GM21723 (cell line): ENCODE results near the gene TPD52L1.
"Not testable (repeated sequence)": the region's sequence is repeated elsewhere in the genome, so short reads cannot be mapped to it uniquely, and the experiment has no call there.

Experiments
- ATAC-seq: cut with Tn5 transposase; IDR thresholded peaks from one replicate; pipeline ENCODE4 v1.9.1; 2021; ENCODE audit warnings: mild to moderate bottlenecking, moderate library complexity; ENCODE audit not compliant: unreplicated experiment

TPD52L1 gene

DNA sequence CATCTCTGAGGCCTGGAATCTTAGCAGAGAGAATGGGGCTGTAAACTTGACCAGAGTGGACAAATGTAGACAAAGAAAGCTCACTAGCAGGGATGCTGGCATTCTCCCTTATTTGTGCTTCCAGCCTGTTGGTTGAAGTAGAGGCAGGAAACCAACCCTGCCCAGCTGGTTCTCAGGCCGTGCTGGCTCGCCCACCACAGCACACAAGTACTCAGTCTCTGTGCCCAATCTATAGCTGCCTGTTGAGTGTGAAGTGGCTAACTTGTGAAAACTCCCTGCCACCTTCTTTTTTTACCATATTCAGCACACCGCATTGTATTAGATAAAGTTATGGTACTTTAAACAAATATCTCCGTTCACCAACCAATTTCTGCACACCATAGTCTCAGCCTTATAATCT is 110.9 kb downstream of the TPD52L1 start:
- ATAC-seq = no peak

DNA sequence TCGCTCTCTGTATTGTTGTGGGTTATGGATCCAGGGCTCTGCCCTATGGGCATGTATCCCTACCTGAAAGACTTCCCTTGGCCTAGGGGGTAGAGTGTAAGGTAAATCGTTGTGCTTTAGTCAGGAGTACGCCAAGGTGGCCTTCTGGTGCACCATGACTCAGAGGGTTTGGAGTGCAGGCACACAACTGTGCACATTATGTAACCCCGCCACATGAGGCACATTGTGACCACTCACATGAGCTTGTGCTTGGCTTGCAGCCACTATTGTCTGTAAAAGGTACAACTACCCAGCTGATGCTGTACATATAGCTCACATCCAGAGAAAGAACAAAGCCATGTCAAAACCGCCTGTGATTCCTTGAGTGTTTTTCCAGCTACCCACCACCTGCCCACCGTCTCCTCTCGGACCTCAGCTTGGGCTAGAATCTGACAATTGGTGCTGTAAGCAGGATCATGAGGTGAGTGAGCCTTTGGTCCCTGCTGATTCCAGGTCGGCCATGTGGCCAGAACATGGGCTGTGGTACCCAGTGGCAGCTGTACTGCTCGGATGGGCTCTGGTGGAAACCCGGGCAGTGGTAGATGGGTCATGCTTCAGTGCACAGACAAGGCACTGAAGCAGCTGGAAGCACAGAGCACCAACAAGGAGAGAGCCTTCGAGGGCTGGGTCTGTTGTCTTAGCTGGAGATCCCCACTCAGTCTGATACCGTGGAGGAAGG is 114.4 kb downstream of the TPD52L1 start:
- ATAC-seq = no peak

DNA sequence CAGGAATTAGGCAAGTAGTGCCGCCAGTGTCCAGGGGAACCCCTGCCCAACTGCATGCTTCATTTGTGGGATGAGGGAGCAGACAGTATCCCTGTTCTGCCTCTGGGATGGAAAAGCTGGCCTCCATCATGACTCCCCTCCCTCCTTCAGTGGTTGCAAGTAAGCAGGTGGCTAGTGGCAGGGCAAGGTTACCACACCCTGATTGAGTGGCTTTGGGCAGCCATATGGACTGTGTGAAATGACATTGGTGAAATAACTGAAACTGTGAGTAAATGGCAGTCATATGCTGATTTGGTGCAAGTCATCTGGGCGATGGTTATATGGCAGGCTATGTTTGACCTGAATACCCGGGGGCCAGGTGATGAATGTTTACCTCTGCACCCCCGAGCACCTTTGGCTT is 115.2 kb downstream of the TPD52L1 start:
- no peak for ATAC-seq

DNA sequence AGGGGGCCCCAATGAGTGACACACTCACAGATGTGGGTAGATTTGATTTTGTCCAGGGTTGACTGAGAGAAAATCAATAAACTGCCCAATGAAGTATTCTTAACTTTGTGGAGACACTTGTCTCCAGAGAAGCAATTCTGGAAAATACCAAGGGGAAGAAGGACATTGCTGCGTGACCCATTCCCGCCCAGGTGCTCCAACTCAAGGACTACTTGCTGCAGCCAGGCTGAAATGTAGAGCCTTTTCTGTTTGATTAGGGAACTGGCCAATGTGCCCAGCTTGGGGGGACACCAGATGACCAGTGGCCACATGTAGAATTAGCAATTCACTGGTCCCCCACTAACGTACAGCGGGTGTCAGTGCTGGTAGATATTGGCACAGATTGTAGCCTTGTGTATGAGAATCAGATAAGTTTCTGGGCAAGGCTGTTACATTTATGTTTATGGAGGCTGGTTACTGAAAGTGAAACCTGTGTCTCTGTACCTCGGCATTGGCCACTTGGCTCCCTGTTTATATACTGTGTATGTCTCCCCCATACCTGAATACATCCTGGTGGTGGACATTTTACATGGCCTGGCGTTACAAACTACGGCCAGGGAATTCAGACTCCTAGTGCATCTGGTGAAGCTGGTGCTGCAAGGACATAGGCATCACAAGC is 115.9 kb downstream of the TPD52L1 start:
- ATAC-seq = no peak

DNA sequence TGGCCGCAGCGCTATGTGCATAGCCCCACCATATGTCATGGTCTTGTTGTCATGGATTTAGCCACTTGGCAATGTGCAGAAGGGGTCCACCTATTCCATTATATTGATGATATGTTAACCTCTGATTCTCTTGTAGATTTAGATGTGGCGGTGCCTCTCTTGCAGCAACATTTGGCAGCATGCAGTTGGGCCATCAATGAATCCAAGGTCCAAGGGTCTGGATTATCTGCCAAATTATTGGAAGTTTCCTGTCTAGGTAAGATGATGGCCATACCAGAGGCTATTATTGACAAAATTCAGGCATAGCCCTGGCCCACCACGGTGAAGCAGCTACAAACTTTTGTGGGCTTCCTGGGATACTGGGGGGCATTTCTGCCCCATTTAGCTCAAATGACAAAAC is 116.8 kb downstream of the TPD52L1 start:
- no peak for ATAC-seq

DNA sequence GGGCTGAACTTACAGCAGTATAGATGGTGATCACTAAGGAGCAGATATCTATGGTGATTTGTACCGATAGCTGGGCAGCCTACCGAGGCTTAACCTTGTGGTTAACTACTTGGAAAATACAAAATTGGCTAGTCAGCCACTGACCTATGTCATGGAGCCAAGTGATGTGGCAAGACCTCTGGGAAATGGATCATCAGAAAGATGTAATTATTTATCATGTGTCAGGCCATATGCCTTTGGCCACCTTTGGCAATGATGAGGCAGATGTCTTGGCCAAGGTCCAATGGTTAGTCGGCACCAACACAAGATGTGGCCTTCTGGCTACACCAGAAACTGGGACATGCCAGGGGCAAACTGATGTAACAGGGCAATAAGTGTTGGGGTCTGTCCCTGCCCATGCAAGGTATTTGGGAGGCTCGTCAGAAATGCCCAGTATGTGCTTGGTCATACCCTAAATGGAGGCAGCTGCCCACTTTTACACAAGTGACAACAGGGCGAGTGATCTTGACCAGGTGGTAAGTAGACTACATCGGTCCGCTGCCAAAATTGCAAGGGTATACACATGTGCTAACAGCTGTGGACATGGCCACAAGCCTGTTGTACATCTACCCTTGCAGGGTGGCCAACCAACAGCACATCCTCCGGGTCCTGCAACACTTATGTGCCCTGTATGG is 118.0 kb downstream of the TPD52L1 start:
- no peak for ATAC-seq

DNA sequence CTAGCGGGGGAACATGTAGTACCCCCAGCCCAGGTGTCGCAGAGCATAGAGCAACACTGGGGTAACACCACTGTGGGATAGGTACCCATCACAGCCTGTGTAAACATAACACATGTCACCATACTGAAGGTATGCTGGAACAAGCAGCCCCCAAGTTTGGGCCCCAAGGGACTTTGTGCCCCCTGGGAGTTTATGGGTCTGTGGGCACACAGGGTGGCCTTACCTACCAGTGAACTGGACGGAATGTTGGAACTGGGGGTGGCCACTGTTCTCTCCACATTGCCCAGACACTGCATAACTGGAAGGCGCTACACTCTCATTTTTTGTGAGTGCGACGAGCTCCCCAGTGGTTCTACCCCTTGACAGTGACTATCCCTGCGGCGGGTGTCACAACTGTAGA is 119.7 kb downstream of the TPD52L1 start:
- ATAC-seq = no peak

DNA sequence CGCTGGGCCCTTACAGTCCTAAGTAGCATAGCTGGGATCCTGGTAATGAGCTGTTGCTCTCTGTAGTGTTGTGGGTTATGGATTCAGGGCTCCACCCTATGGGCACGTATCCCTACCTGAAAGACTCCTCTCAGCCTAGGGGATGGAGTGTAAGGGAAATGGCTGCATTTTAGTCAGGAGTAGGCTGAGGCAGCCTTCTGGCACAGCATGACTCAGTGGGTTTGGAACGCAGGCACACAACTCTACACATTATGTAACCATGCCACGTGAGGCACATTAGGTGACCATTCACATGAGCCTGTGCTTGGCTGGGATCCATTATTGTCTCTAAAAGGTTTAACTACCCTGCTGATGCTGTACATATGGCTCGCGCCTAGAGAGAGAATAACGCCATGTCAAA is 120.4 kb downstream of the TPD52L1 start:
- no peak for ATAC-seq

DNA sequence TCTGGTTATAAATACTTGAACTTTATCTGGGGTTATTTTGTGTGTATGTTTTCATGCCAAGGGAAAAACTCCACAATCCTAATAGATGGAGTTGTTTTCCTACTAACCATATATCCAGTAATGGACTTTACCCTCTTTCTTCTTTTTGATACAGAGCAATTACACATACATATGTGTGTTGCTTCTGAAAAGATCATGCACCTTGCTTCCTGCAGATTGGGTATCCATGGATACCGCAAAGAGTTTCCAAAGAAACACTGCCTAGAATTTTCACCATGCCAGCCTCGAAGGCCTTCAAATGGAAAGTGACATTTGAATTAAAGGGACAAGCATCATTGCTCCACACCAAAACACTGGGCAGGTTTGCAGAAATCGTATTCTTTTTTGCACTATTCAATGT is 121.4 kb downstream of the TPD52L1 start:
- no peak for ATAC-seq

DNA sequence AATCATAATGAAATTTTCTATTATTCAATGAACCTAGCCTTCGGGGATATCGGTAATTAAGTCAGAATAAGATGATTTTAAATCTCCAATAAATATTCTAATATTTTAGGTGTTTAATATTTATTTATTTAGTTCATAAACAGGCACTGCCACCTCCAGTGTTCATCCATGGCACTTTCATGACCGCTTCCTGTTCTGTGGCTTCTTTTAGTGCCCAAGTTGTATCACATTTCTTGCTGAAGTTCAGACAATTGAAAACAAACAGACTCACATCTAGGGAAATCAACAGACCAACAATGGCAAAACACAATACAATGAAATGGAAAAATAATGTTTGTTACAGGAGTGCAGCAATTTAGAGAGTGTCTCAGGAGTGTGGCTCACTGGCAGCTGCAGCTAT is 122.2 kb downstream of the TPD52L1 start:
- ATAC-seq = no peak

DNA sequence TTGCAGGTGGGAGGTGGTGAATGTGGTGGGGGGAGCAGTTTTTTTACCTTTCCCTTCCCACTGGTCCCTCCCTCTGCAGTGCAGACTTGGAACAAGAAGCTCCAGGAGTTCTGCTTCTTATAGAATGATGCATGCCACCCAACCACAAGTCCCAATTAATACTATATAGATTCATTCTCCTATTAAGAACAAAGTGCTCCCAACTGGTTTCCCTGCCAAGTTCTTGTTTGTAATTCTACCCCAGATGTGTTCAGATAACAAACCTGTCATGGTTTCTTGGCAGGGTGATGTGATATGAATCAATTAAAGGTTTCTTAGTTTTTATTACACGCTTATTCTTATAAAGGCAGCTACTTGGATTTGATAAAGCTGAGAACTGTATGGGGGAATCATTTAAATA is 124.3 kb downstream of the TPD52L1 start:
- ATAC-seq = no peak

DNA sequence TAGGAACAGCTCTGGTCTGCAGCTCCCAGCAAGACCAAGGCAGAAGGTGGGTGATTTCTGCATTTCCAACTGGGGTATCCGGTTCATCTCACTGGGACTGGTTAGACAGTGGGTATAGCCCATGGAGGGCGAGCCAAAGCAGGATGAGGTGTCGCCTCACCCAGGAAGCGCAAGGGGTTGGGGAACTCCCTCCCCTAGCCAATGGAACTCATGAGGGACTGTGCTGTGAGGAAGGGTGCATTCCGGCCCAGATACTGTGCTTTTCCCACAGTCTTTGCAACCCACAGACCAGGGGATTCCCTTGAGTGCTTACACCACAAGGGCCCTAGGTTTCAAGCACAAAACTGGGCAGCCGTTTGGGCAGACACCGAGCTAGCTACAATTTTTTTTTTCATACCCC is 126.4 kb downstream of the TPD52L1 start:
- ATAC-seq = peak; percentile 46

DNA sequence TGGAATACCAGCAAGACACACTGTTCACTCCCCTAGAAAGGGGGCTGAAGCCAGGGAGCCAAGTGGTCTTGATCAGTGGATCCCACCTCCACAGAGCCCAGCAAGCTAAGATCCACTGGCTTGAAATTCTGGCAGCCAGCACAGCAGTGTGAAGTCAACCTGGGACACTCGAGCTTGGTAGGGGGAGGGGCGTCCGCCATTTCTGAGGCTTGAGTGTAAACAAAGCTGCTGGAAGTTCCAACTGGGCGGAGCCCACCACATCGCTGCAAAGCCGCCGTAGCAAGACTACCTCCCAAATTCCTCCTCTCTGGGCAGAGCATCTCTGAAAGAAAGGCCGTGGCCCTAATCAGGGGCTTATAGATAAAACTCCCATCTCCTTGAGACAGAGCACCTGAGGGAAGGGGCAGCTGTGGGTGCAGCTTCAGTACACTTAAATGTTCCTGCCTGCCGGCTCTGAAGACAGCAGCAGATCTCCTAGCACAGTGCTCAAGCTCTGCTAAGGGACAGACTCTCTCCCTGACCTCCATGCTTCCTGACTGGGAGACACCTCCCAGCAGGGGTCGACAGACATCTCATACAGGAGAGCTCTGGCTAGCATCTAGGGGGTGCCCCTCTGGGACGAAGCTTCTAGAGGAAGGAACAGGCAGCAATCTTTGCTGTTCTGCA is 126.9 kb downstream of the TPD52L1 start:
- ATAC-seq = not testable (repeated sequence)

DNA sequence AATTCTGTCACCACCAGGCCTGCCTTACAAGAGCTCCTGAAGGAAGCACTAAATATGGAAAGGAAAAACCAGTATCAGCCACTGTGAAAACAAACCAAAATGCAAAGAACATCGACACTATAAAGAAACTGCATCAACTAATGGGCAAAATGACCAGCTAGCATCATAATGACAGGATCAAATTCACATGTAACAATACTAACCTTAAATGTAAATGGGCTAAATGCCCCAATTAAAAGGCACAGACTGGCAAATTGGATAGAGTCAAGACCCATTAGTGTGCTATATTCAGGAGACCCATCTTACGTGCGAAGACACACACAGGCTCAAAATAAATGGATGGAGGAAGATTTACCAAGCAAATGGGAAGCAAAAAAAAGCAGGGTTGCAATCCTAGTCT is 128.9 kb downstream of the TPD52L1 start:
- ATAC-seq = not testable (repeated sequence)

DNA sequence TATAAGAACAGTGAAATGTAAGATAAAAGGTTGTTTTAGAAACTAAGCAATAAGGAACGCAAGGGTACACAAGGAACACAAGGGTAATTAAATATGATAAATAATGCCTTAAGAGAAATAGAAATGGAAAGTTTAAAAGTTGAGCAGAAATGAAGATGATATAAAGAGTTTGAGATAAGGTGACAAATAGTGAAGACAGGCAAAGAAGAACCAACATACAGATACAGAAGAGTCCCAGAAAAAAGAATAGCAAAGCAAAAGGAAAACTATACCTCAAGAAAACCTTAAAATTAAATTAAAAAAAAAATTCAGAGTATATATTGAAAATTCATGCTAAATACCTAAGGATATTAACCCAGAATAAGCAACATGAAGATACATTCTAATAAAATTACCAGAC is 131.8 kb downstream of the TPD52L1 start:
- no peak for ATAC-seq

DNA sequence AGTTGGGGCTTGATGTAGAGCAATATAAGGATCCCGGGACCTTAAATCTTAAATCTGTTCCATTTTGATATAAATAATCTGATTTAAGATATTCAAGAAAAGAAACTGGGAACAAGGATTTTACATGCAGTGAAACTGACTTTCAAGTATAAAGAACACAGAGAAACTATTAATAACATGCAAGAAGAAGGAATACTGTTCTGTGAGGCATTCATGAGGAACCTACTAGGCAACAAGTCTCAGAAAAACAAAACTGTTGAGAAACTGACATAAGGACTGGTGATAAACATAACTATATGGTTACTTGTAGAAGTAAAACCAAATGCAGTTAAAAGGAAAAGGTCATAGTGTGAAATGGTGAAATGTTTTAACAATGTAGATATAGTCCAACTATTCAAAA is 132.4 kb downstream of the TPD52L1 start:
- ATAC-seq = no peak

DNA sequence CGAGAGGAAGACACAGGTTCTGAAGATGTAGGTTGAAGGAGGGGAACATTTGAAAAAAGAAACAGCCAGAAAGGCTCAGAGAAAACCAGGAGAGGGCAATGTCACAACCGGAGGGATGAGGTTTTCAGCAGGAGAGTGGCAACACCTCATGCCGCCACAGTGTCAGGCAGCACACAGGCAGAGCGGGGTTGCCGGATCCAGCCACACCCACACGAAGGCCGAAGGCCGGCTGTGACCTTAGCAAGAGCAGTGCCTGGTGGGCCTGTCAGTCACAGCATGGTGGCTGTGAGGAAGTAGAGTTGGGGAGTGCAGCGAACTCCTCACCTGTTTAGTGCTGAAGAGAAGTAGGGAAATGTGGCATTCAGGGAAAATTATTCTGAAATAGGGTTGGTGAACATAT is 134.1 kb downstream of the TPD52L1 start:
- ATAC-seq = no peak

DNA sequence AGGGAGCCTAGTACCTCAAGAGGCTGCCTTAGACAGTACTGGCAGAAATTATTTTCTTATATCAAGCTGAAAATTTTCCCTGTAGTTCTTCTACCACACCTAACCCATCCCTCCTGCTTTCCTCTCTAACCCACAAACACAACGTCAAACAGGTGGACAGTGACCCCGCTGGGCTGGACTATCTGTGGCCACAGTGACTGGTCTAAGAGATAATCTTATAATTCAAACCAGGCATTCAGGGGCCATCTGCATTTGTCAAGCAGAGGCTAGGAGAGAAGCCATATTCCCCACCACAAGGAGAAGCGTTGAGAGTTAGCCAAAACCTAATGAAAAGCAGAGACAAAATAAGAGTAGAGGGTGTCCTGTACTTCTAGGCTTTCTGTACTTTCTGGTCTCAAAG is 140.0 kb downstream of the TPD52L1 start:
- no peak for ATAC-seq

DNA sequence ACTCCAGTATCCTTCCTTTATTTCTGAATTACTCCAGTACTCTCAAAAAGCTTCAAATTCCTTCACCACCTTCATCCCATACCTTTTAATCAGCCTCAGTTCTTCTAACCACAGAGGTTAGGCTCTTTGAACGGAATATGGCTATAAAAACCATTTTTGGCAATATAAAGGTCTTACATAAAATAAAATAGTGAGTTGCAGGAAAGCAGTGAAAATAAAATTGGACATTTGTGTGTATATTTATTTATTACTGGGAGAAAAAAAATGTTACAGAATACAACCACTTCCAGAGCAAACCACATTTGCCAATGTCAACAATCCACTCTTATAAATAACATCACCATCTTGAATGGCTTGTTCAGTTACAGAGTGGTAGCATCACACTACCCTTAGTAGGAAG is 140.5 kb downstream of the TPD52L1 start:
- ATAC-seq = no peak

DNA sequence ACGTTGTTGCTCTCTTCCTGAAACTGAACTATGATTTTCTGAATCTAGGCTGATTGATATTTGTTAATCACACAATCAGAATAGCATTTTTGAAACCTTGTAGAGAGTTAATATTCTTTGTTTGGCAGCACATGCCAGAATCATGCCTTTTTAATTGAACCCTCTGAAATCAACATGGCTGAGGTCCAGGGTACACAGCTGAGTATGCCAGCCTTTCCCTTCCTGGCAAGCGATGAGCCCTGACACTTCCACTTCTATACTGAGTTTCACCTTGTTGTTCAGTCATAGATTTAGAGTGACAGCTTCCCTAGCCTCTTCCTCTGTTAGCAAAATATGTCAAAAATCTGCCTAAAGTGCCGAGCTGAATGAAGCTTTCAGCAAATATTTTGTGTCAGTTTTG is 141.4 kb downstream of the TPD52L1 start:
- ATAC-seq = no peak

DNA sequence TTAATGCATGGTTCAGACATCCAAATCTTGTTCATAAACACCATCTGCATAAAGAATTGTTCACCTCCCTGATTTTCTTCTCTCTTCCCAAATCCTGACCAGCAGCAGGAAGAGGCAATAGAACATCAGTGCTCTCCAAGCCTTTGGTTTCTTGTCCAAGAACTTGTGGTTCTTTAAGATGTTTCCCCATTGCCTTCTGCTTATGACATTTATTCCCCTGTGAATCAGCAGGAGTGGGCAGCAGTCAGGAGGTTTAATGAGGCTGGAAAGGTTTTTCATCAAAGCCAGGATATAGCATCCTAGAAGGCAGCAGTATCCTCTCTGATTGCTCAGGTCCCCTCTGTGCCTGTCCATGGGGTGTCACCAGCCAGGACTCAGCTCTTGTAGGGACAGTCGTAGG is 142.9 kb downstream of the TPD52L1 start:
- ATAC-seq = no peak

DNA sequence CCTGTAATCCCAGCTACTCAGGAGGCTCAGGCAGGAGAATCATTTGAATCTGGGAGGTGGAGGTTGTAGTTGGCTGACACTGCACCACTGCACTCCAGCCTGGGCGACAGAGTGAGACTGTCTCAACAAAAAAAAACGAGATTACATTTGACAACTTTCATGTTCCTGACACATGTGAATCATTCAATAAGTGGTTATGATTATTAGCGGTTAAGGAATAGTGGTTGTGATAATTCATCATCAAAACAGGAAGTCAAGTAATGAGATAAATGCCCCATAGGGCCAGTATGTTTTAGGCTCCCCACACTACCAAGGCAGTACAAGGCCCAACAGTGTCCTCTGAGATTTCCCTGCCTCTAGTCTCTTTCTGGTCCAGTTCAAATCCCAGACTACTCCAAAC is 145.7 kb downstream of the TPD52L1 start:
- no peak for ATAC-seq
